Astrocyte (in vitro differentiated cells and primary cell): ENCODE data around the gene SMOC2.

ENCODE experiments used
- CTCF ChIP-seq: IDR thresholded peaks from 2 replicates; pipeline ENCODE4 v1.5.1; 2011; ENCODE audit warnings: low read depth, mild to moderate bottlenecking, inconsistent platforms, low read length, moderate library complexity; ENCODE audit not compliant: insufficient read depth
- EZH2 ChIP-seq: IDR thresholded peaks from 2 replicates; pipeline ENCODE4 v1.6.1; 2012; ENCODE audit warnings: mild to moderate bottlenecking, low read length, inconsistent platforms; ENCODE audit not compliant: insufficient read depth

- TF ChIP-seq CTCF (no peak), EZH2 (no peak)
Observed at GRCh38 chr6:168528474-168529095, 87.6 kb downstream of the SMOC2 start.
